Measurements from ENCODE around the gene SSC5D.

The SSC5D gene

DNA sequence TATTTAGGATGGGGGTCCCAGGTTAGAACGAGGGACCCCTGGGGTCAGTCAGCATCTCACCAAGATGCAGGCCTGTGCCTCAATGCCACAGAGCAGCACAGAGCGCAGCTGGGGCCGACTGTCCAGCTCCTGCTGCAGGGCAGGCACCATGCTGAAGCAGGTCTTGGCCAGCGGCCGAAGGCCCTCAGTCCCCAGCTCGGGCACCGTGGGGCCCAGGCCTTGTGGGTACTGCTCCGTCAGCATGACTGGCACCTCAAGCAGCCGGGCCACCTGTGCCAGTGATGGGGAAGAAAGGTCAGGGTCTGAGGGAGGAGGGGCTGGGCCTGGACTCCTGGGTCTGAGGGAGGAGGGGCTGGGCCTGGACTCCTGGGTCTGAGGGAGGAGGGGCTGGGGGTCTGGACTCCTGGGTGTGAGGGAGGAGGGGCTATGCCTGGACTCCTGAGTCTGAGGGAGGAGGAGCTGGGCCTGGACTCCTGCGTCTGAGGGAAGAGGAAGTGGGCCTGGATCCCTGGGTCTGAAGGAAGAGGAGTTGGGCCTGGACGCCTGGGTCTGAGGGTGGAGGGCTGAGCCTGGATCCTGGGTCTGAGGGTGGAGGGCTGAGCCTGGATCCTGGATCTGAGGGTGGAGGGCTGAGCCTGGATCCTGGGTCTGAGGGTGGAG, 32.5 kb upstream of the SSC5D start:
- DNase-seq: no peak

GRCh38 chr19:55456347-55456746, 31.9 kb upstream of the SSC5D start:
- no peak for DNase-seq

GRCh38 chr19:55457683-55458457, 30.4 kb upstream of the SSC5D start:
- no peak for DNase-seq

- DNase-seq: no peak
These were observed 28.7 kb upstream of the SSC5D start for GRCh38 chr19:55459551-55459949.

- DNase-seq: no peak
These were observed 28.1 kb upstream of the SSC5D start for GRCh38 chr19:55459950-55460657.

DNA sequence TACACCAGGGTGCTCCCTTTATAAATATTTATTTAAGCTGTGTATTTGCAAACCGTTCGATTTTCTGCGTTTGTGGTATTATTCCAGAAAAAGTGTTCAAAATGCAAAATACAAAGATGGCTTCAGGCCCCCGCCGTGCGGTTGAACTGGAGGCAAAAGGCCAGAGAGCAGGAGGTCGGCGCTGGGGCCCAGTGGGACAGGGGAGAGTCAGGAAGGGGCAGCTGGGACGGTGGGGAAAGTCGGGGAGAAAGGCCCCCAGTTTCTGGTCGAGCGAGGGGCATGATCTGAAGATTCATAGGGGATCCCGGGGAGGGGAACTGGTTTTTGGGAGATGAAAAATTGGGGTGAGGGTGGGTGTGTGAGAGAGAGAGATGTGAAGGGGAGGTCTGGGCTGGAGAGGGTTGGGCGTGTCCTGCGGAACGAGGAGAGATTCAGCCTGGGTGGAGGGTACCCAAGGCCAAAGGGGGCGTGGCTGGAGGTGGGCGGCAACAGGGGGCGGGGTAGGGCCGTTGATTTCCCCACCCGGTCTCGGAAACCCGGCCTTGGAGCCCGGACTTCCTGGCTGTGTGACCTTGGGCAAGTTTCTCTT, 27.5 kb upstream of the SSC5D start:
- peak; percentile 39 for DNase-seq

- peak; percentile 100 for DNase-seq
These were observed 26.8 kb upstream of the SSC5D start, which contains the start of gene ISOC2 for GRCh38 chr19:55461259-55461973. ISOC2 (minus strand) TSS chr19:55461642; CDS start chr19:55456486, 5,156 bp downstream.

DNA sequence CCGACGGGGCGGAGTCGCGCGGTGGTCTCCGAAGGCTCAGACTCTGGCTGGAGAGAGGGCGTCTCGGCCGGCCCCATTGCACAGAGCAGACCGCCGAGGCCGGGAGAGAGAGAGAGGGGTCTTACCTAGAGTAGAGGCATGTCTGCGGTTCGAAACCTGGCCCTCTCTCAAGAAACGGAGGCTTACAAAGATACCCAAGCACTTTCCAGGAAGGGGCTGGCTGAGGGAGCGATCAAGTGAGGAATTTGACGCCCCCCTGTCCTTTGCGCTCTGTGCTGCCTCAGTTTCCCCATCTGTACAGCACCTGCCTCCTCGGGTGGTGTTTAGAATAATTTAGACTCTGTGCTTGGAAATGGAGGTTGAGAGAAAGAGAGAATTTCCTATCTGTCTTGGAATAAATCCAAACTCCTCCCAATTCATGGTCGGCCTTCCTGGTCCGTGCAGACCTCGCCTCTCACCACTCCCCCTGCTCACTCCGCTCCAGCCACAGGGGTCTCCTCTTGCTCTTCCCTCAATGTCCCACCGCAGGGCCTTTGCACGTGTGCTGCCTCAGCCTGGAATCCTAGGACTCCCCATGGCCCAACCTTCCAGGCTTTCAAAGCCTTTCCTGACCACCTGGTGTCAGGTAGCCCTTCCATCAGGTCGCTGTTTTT, 26.1 kb upstream of the SSC5D start:
- peak; percentile 16 for DNase-seq

GRCh38 chr19:55462722-55463121, 25.5 kb upstream of the SSC5D start:
- DNase-seq: no peak

DNA sequence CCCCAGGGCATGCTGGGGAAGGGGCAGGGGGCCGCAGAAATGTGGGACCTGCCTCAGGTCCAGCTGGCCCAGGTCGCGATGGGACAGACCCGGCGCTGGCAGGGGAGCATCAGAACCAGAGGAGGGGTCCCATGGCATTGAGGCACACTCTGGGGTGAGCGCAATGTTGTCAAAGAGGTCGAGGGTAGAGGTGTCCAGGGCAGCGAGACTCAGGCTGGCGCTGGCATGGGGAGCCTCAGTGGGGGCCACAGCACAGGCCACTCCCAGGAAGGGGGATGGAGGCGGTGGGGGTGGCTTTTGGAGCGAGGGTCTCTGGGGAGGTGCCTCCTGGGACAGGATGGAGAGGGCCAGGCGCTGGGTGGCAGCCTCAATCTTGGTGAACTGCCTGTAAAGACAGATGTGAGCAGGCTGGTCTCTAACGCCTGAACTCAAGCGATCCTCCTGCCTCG, 24.6 kb upstream of the SSC5D start:
- no peak for DNase-seq

GRCh38 chr19:55464039-55464661, 24.1 kb upstream of the SSC5D start:
- DNase-seq: no peak

DNA sequence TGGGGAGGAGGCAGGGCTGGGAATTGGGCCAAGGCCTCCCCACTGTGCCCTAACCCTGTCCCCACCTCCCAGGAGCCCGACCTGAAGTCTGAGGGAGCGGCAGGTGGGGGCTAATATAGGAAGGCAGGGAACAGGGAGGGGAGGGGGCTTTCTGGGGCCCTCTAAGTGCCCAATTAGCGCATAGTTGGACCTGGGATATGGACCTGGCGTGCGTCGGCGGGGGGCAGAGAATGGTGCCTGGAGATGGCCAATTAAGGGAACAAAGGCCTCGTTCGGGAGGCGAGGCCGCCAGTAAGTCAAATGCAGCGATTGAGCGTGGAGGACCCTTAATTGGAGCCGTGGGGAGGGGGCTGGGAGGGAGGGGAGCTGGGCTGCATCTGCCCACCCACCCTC, 23.6 kb upstream of the SSC5D start, which contains the start of gene C19orf85:
TSS of gene C19orf85 (minus strand) at position 90 of the 393 bp plus-strand sequence. CDS start 197 bp downstream, outside the sequence.
- no peak for DNase-seq

DNA sequence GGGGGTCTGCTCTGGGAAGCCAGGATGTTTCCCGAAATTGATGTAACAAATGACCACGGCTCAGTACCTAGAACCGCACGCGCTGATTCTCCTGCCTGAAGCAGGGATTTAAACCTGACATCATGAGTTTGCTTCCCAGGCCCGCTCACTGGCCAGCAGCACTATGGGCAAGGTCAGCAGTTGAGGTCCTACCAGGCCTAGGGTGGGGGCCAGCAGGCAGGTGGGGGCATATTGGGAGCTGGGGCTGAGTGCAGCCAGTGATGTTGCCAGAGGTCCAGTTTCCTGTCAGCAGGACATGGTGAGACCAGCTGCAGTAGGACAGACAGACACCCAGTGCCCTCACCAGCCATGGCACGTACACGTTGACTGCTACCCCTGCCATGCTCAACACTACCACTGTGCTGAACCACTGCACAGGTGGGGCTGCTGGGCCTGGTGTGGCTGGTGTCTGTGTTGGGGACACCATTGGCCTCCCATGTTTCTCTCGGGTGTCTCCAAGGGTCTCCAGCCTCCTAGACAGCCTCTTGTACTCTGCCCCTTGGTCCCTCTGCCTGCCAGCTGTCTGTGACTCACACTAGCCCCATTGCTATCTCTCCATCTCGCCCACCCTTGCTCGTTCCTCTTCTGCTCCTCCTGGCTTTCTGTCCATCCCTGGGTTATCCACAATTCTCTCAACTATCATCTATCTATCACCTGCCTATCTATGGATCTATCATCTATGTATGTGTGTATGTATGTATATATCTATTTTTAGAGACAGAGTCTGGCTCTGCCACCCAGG, 22.6 kb upstream of the SSC5D start:
- DNase-seq: no peak

GRCh38 chr19:55466241-55466614, 22.0 kb upstream of the SSC5D start:
- DNase-seq: no peak

DNA sequence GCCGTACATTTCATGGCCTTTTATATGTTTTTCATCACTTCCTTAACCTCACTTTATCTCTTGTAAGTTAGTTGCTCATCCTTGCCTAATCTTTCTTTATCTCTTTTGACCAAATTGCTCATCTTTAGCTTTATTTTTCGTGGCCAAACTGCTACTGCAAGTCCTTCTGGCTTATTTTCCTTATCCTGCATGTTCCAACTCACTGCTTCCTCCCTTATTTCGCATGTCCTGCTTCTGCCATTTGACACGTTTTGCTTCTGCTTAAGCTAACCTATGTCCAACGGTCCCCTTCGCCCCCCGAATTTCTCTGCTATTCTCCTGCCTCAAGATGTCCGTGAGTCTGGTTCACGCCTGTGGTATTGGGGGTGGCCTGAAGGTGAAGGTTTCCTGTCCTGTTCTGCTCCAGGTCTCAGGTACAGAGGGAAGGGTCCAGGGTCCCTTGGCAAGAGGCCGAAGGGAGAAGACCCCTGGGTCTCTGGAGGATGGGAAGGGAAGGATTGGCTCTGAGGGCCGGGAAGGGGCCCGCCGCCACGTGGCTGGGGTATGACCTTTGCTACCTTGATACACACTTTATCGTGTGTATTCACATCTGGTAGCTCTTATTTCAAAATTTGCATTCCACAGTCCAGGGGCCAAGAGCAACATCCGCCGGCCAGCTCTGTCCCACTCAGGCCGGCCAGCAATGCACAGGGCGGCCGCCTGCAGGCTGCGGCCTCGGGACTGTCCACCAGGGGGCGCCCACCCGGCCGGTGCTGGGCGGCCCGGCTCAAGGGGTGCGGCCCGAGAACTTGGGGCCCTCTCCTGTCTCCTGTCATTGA, 20.8 kb upstream of the SSC5D start:
- peak; percentile 66 for DNase-seq

DNA sequence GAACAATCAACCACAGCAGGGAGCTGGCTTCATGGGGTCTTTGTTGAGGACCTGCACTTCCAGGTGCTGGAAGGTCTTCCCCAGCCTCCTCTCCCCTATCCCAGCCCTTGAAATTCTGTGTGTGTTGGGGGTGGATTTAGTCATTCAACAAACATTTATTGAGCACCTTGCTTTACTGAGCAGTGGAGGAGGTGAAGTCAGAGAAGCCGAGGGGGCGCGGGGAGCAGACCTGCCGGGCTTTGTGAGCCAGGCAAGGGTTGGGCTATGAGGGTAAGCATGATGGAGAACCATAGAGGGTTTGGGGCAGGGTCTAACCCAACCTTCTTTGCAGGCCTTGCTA, 20.2 kb upstream of the SSC5D start:
- no peak for DNase-seq

DNA sequence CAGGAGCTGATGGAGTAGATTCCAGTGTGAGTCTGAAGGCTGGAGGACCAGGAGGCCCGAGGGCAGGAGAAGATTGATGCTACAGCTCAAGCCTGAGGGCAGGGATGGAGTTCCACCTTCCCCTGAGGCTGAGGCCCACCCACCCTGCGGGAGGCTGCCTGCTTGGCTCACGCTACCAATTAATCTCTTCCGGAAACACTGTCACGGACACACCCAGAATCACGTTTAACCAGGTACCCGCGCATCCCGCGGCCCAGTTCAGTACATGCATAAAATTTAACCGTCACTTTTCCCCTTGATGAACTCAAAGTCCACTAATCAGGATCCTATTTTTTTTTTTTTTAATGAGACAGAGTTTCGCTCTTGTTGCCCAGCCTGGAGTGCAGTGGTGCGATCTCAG, 17.0 kb upstream of the SSC5D start:
- DNase-seq: no peak

- DNase-seq: no peak
These were observed 15.8 kb upstream of the SSC5D start for GRCh38 chr19:55472463-55472862.

DNA sequence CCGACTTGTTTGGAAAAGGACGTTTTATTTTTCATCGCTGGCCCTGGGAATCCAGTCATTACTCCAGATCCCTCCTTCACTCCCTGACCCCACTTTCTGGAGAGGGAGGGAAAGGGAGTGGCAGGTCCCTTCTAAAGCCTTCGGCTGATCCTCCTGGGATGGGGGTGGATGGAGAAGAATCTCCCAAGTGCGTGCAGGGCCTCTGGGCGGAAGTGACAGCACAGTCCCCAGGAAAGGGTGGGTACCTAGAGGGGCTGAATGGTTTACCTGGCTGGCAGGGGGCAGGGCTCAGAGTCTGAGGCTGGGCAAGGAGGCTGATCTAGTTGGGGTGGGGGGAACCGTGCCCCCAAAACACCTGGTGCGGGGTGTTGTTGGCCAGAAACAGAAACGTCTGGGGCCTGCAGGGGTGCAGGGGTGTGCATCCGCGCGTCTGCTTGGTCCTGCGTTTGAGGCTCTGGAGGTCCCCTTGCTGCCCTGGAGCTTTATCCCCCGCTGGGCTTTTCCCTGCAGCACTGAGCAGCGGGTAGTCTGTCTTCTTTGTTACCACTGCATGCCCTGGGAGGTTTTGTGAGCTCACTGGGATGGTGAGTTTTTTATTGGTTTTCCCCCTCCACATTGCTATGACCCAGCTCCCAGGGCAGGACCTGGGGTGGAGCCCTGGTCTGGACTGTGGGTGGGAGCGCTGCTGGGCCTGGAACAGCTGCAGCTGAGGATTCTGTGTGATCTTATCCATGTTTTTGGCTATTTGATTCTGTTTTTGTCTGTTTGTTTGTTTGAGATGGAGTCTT, 14.8 kb upstream of the SSC5D start:
- no peak for DNase-seq
